HepG2 (cell line): ENCODE data around the gene PRKAG1. TPM values are rescaled to one million over a fixed set of nuclear protein-coding genes. Genes with fewer than 3 reads are reported as not detected.

Experiments
- CBX1 ChIP-seq: IDR thresholded peaks from one replicate; pipeline ENCODE4 v1.6.1; 2016; ENCODE audit warnings: antibody characterized with exemption, low read depth
- FOXA3 ChIP-seq: IDR thresholded peaks from 2 replicates; pipeline ENCODE4 v1.6.1; 2016; ENCODE audit warnings: missing genetic modification reagents, missing compliant biosample characterization
- KLF13 ChIP-seq: sonication (generic); formaldehyde crosslinking; IDR thresholded peaks from 2 replicates; pipeline ENCODE4 v1.4.0; 2020; ENCODE audit warnings: mild to moderate bottlenecking, missing genetic modification reagents
- MXD4 ChIP-seq: IDR thresholded peaks from 2 replicates; pipeline ENCODE4 v1.6.1; 2016; ENCODE audit warnings: mild to moderate bottlenecking, missing biosample characterization, missing genetic modification reagents
- PHF21A ChIP-seq: sonication (generic); formaldehyde crosslinking; IDR thresholded peaks from 2 replicates; pipeline ENCODE4 v1.5.0; 2020; ENCODE audit warnings: mild to moderate bottlenecking, missing genetic modification reagents
- POGZ ChIP-seq: sonication (generic); formaldehyde crosslinking; IDR thresholded peaks from 2 replicates; pipeline ENCODE4 v1.4.0; 2020; ENCODE audit warnings: mild to moderate bottlenecking, missing genetic modification reagents
- PRPF4 ChIP-seq: fragments of 200-400 bp; formaldehyde crosslinking; IDR thresholded peaks from 2 replicates; pipeline ENCODE4 v1.6.1; 2016; ENCODE audit warnings: low read length, low read depth; ENCODE audit not compliant: poor library complexity, severe bottlenecking
- RFX5 ChIP-seq: IDR thresholded peaks from 2 replicates; pipeline ENCODE4 v1.6.1; 2011; ENCODE audit warnings: low read depth, low read length, improper control_type of control experiment
- THYN1 ChIP-seq: sonication (generic); formaldehyde crosslinking; IDR thresholded peaks from 2 replicates; pipeline ENCODE4 v1.8.1; 2023; ENCODE audit warnings: low read depth, mild to moderate bottlenecking, moderate library complexity, missing genetic modification reagents, borderline replicate concordance
- ZBTB3 ChIP-seq: sonication (generic); formaldehyde crosslinking; IDR thresholded peaks from 2 replicates; pipeline ENCODE4 v1.4.0; 2020; ENCODE audit warnings: low read depth, mild to moderate bottlenecking, moderate library complexity, missing genetic modification reagents, borderline replicate concordance
- ZNF274 ChIP-seq: sonication (generic); formaldehyde crosslinking; IDR thresholded peaks from 2 replicates; pipeline ENCODE4 v1.5.1; 2020; ENCODE audit warnings: mild to moderate bottlenecking, missing genetic modification reagents
- ZNF850 ChIP-seq: sonication (generic); formaldehyde crosslinking; conservative IDR thresholded peaks from 2 replicates; pipeline ENCODE4 v1.9.0; 2021; ENCODE audit warnings: mild to moderate bottlenecking, missing genetic modification reagents
- polyA plus RNA-seq, 8 experiments: library from polyadenylated mRNA; depleted of rRNA in 3 of 8; stranded (reverse) in 7 of 8; unstranded in 1 of 8; fragments of >200 nt; fragmentation: Illumina TruSeq in 4 of 8; extraction: Trizol in 4 of 8; gene quantifications; 2 replicates each; pipeline versions ENCODE4 v1.2.1 to v1.2.3, GENCODE V29; 2011 to 2016; ENCODE audit warnings: low read depth in 4 of 8, missing spikeins in 1 of 8, mixed read lengths in 1 of 8; ENCODE audit not compliant: insufficient read depth in 1 of 8
- total RNA-seq, 5 experiments: library from RNA; depleted of rRNA; stranded (reverse); fragments of >200 nt; fragmentation: Illumina TruSeq; extraction: Trizol; gene quantifications; 2 replicates each; pipeline ENCODE4 v1.2.3, GENCODE V29; 2016; ENCODE audit warnings: low read depth in 1 of 5
- TF ChIP-seq, protein P1 (sequence below): sonication (generic); formaldehyde crosslinking; IDR thresholded peaks from 2 replicates; pipeline ENCODE4 v1.4.0; 2020; ENCODE audit warnings: mild to moderate bottlenecking, missing genetic modification reagents
- TF ChIP-seq, protein P2 (sequence below): sonication (generic); formaldehyde crosslinking; IDR thresholded peaks from 2 replicates; pipeline ENCODE4 v1.4.0; 2020; ENCODE audit warnings: missing genetic modification reagents, borderline replicate concordance
- TF ChIP-seq, protein P3 (sequence below): sonication (generic); formaldehyde crosslinking; IDR thresholded peaks from 2 replicates; pipeline ENCODE4 v1.4.0; 2020; ENCODE audit warnings: missing genetic modification reagents, borderline replicate concordance
- TF ChIP-seq, protein P4 (sequence below): sonication (generic); formaldehyde crosslinking; IDR thresholded peaks from 2 replicates; pipeline ENCODE4 v1.5.1; 2020; ENCODE audit warnings: mild to moderate bottlenecking, missing genetic modification reagents, moderate library complexity
- TF ChIP-seq, protein P5 (sequence below): sonication (generic); formaldehyde crosslinking; IDR thresholded peaks from 2 replicates; pipeline ENCODE4 v1.9.0; 2022; ENCODE audit warnings: missing genetic modification reagents, mild to moderate bottlenecking, borderline replicate concordance

PRKAG1 gene
- total and polyA plus RNA-seq, 2 of the 13 experiments (the other 11 are each of a cell fraction or from before 2014, with no cell fraction given): 26.1 to 32.8 TPM

DNA sequence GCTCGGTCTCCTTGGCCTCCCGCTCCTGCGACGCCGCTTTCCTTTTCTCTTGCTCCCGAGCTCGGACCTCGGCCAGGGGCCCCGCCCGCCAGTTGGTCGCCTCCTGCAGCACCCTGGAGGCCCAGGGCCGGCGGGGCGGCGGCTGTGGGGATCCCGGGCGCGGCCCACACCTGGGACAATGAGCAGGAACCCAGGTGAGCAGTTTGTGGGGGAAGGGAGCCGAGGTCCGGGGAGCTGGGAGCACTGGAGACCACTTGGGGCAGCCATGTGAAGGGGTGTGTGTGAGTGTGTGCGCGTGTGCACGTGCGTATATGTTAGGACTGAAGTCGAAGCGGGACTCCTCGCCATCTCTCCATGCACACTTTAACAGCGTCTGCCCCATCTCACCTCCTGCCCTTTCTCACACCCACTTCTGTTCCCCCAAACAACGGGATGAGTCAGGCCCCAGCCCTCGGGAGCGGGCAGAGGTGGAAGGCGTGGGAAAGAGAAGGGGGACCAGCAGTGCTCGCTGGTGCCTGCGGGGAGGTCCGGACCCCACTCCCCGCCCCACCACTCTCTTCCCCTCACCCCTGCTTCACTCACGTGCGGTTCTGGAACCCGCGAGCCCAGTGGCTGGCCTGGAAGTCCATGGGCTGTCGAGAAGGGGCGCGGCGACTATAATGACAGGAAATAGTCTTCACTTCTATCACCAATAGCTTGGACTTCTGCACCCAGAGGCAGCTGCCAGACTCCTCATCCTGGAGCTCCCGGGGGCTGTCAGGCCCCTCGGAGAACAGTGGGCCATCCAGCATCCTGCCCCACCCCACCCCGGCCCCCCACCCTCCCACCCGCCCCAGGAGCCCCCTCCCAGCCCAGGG, 19.9 kb downstream of the PRKAG1 start (continued):
- peak; percentile 86 for TF ChIP-seq ZNF274 (CRISPR knock-in tag)
- TF ChIP-seq, protein P1, sequence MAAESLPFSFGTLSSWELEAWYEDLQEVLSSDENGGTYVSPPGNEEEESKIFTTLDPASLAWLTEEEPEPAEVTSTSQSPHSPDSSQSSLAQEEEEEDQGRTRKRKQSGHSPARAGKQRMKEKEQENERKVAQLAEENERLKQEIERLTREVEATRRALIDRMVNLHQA (CRISPR knock-in tag): no peak
- TF ChIP-seq CBX1: no peak
- TF ChIP-seq, protein P2, sequence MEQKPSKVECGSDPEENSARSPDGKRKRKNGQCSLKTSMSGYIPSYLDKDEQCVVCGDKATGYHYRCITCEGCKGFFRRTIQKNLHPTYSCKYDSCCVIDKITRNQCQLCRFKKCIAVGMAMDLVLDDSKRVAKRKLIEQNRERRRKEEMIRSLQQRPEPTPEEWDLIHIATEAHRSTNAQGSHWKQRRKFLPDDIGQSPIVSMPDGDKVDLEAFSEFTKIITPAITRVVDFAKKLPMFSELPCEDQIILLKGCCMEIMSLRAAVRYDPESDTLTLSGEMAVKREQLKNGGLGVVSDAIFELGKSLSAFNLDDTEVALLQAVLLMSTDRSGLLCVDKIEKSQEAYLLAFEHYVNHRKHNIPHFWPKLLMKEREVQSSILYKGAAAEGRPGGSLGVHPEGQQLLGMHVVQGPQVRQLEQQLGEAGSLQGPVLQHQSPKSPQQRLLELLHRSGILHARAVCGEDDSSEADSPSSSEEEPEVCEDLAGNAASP (CRISPR knock-in tag): no peak
- TF ChIP-seq KLF13 (CRISPR knock-in tag): peak; percentile 76; the same call in 1 of the 2 replicates
- no peak; the same call in 1 of the 2 replicates for TF ChIP-seq PHF21A (CRISPR knock-in tag)
- peak; percentile 71 for TF ChIP-seq MXD4 (CRISPR knock-in tag)
- TF ChIP-seq THYN1 (CRISPR knock-in tag): no peak
- TF ChIP-seq, protein P3, sequence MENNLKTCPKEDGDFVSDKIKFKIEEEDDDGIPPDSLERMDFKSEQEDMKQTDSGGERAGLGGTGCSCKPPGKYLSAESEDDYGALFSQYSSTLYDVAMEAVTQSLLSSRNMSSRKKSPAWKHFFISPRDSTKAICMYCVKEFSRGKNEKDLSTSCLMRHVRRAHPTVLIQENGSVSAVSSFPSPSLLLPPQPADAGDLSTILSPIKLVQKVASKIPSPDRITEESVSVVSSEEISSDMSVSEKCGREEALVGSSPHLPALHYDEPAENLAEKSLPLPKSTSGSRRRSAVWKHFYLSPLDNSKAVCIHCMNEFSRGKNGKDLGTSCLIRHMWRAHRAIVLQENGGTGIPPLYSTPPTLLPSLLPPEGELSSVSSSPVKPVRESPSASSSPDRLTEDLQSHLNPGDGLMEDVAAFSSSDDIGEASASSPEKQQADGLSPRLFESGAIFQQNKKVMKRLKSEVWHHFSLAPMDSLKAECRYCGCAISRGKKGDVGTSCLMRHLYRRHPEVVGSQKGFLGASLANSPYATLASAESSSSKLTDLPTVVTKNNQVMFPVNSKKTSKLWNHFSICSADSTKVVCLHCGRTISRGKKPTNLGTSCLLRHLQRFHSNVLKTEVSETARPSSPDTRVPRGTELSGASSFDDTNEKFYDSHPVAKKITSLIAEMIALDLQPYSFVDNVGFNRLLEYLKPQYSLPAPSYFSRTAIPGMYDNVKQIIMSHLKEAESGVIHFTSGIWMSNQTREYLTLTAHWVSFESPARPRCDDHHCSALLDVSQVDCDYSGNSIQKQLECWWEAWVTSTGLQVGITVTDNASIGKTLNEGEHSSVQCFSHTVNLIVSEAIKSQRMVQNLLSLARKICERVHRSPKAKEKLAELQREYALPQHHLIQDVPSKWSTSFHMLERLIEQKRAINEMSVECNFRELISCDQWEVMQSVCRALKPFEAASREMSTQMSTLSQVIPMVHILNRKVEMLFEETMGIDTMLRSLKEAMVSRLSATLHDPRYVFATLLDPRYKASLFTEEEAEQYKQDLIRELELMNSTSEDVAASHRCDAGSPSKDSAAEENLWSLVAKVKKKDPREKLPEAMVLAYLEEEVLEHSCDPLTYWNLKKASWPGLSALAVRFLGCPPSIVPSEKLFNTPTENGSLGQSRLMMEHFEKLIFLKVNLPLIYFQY (CRISPR knock-in tag): peak; percentile 67
- no peak for TF ChIP-seq RFX5
- no peak for TF ChIP-seq PRPF4
- TF ChIP-seq, protein P4, sequence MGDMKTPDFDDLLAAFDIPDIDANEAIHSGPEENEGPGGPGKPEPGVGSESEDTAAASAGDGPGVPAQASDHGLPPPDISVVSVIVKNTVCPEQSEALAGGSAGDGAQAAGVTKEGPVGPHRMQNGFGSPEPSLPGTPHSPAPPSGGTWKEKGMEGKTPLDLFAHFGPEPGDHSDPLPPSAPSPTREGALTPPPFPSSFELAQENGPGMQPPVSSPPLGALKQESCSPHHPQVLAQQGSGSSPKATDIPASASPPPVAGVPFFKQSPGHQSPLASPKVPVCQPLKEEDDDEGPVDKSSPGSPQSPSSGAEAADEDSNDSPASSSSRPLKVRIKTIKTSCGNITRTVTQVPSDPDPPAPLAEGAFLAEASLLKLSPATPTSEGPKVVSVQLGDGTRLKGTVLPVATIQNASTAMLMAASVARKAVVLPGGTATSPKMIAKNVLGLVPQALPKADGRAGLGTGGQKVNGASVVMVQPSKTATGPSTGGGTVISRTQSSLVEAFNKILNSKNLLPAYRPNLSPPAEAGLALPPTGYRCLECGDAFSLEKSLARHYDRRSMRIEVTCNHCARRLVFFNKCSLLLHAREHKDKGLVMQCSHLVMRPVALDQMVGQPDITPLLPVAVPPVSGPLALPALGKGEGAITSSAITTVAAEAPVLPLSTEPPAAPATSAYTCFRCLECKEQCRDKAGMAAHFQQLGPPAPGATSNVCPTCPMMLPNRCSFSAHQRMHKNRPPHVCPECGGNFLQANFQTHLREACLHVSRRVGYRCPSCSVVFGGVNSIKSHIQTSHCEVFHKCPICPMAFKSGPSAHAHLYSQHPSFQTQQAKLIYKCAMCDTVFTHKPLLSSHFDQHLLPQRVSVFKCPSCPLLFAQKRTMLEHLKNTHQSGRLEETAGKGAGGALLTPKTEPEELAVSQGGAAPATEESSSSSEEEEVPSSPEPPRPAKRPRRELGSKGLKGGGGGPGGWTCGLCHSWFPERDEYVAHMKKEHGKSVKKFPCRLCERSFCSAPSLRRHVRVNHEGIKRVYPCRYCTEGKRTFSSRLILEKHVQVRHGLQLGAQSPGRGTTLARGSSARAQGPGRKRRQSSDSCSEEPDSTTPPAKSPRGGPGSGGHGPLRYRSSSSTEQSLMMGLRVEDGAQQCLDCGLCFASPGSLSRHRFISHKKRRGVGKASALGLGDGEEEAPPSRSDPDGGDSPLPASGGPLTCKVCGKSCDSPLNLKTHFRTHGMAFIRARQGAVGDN (CRISPR knock-in tag): peak; percentile 96
- no peak for TF ChIP-seq POGZ (CRISPR knock-in tag)
- no peak for TF ChIP-seq FOXA3 (CRISPR knock-in tag)
- TF ChIP-seq, protein P5, sequence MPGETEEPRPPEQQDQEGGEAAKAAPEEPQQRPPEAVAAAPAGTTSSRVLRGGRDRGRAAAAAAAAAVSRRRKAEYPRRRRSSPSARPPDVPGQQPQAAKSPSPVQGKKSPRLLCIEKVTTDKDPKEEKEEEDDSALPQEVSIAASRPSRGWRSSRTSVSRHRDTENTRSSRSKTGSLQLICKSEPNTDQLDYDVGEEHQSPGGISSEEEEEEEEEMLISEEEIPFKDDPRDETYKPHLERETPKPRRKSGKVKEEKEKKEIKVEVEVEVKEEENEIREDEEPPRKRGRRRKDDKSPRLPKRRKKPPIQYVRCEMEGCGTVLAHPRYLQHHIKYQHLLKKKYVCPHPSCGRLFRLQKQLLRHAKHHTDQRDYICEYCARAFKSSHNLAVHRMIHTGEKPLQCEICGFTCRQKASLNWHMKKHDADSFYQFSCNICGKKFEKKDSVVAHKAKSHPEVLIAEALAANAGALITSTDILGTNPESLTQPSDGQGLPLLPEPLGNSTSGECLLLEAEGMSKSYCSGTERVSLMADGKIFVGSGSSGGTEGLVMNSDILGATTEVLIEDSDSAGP: no peak; the same call in 1 of the 2 replicates
- TF ChIP-seq ZNF850 (CRISPR knock-in tag): no peak
- peak; percentile 54; the same call in 1 of the 2 replicates for TF ChIP-seq ZBTB3 (CRISPR knock-in tag)
